ENCODE measurements around the gene ENKUR. TPM values are rescaled to one million over a fixed set of nuclear protein-coding genes. Genes with fewer than 3 reads are reported as not detected.

Gene ENKUR
- total and polyA plus RNA-seq, 2 experiments from 2014 or later = 0.44 TPM; not detected in 1

GRCh38 chr10:25028711-25029110, 12.8 kb upstream of the ENKUR start:
- no peak overlapping the region for H3K4me2 ChIP-seq
- H3K36me3 ChIP-seq (ENCODE audit: insufficient read depth) = no peaks in the 10 kb centered on the region
- H3K27me3 ChIP-seq (ENCODE audit: insufficient read depth) = no peaks in the 10 kb centered on the region
- no peaks in the 10 kb centered on the region for H3K79me2 ChIP-seq (replicated peaks; ENCODE audit: insufficient read depth)
- H3F3A ChIP-seq (replicated peaks; ENCODE audit: low read depth) = no peaks in the 10 kb centered on the region
- H2AFZ ChIP-seq = no peak overlapping the region
- DNase-seq (ENCODE audit: low spot score) (no peak), ATAC-seq (no peak)
- no peaks in the 10 kb centered on the region for H3K36me3 Mint-ChIP-seq (ENCODE audit: low read depth)
- no peaks in the 10 kb centered on the region for H4K20me1 ChIP-seq (replicated peaks; ENCODE audit: insufficient read depth)
- no peaks in the 10 kb centered on the region for H3K27me3 Mint-ChIP-seq (ENCODE audit: insufficient read depth, low read depth, poor library complexity)
- H3K27ac ChIP-seq (ENCODE audit: low read depth) = no peak overlapping the region
- no peaks in the 10 kb centered on the region for H3K9me3 Mint-ChIP-seq
- no peak overlapping the region for H3K4me3 Mint-ChIP-seq
- no peak overlapping the region for H3K27ac Mint-ChIP-seq
- TF ChIP-seq NANOG (IDR thresholded peaks at IDR 0.05; ENCODE audit: borderline replicate concordance) = no peak
- TF ChIP-seq, protein P1, sequence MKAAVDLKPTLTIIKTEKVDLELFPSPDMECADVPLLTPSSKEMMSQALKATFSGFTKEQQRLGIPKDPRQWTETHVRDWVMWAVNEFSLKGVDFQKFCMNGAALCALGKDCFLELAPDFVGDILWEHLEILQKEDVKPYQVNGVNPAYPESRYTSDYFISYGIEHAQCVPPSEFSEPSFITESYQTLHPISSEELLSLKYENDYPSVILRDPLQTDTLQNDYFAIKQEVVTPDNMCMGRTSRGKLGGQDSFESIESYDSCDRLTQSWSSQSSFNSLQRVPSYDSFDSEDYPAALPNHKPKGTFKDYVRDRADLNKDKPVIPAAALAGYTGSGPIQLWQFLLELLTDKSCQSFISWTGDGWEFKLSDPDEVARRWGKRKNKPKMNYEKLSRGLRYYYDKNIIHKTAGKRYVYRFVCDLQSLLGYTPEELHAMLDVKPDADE (IDR thresholded peaks at IDR 0.05) = no peak
- TF ChIP-seq STAT1 (IDR thresholded peaks at IDR 0.05; ENCODE audit: unreplicated experiment) = no peak
- no peak for TF ChIP-seq POLR2AphosphoS5 (IDR thresholded peaks at IDR 0.05; ENCODE audit: low read depth)
- TF ChIP-seq, protein P2, sequence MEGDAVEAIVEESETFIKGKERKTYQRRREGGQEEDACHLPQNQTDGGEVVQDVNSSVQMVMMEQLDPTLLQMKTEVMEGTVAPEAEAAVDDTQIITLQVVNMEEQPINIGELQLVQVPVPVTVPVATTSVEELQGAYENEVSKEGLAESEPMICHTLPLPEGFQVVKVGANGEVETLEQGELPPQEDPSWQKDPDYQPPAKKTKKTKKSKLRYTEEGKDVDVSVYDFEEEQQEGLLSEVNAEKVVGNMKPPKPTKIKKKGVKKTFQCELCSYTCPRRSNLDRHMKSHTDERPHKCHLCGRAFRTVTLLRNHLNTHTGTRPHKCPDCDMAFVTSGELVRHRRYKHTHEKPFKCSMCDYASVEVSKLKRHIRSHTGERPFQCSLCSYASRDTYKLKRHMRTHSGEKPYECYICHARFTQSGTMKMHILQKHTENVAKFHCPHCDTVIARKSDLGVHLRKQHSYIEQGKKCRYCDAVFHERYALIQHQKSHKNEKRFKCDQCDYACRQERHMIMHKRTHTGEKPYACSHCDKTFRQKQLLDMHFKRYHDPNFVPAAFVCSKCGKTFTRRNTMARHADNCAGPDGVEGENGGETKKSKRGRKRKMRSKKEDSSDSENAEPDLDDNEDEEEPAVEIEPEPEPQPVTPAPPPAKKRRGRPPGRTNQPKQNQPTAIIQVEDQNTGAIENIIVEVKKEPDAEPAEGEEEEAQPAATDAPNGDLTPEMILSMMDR (conservative IDR thresholded peaks at IDR 0.05; ENCODE audit: low read depth in 2 of 2) = no peak
- TF ChIP-seq EZH2phosphoT487 (IDR thresholded peaks at IDR 0.05; ENCODE audit: unreplicated experiment) = no peak
- TF ChIP-seq, protein P3, sequence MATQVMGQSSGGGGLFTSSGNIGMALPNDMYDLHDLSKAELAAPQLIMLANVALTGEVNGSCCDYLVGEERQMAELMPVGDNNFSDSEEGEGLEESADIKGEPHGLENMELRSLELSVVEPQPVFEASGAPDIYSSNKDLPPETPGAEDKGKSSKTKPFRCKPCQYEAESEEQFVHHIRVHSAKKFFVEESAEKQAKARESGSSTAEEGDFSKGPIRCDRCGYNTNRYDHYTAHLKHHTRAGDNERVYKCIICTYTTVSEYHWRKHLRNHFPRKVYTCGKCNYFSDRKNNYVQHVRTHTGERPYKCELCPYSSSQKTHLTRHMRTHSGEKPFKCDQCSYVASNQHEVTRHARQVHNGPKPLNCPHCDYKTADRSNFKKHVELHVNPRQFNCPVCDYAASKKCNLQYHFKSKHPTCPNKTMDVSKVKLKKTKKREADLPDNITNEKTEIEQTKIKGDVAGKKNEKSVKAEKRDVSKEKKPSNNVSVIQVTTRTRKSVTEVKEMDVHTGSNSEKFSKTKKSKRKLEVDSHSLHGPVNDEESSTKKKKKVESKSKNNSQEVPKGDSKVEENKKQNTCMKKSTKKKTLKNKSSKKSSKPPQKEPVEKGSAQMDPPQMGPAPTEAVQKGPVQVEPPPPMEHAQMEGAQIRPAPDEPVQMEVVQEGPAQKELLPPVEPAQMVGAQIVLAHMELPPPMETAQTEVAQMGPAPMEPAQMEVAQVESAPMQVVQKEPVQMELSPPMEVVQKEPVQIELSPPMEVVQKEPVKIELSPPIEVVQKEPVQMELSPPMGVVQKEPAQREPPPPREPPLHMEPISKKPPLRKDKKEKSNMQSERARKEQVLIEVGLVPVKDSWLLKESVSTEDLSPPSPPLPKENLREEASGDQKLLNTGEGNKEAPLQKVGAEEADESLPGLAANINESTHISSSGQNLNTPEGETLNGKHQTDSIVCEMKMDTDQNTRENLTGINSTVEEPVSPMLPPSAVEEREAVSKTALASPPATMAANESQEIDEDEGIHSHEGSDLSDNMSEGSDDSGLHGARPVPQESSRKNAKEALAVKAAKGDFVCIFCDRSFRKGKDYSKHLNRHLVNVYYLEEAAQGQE (IDR thresholded peaks at IDR 0.05; ENCODE audit: unreplicated experiment) = no peak
- no peak for TF ChIP-seq EZH2 (IDR thresholded peaks at IDR 0.05; ENCODE audit: low read depth, unreplicated experiment)
- no peak for TF ChIP-seq CREB1 (CRISPR knock-in tag; IDR thresholded peaks at IDR 0.05; ENCODE audit: low read depth)
- no peaks in the 10 kb centered on the region for H3K9me2 ChIP-seq (ENCODE audit: insufficient read depth)
- H3K4me1 Mint-ChIP-seq = no peaks in the 10 kb centered on the region
- H3K4me1 ChIP-seq (ENCODE audit: insufficient read depth) = no peaks in the 10 kb centered on the region
- H3K4me3 ChIP-seq = no peak overlapping the region

DNA sequence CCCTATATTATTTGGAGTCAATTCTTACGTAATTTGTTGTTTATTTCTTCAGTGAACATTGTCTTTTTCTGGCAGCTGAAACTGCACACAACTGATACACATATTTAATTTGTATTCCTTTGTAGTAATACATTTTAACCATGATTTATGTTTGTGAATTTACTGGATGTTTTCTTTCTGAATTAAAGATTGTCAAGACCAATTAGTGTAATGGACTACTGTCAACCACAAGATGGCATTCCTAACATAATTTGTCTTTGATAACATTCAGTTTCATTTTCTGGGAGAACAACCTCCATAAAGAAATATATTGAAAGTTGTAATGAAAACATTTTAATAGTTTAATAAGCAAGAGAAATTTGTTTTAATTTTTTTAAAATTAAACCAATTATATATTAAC, 10.5 kb upstream of the ENKUR start:
- ATAC-seq (no peak), DNase-seq (ENCODE audit: low spot score) (no peak)
- H4K20me1 ChIP-seq (replicated peaks; ENCODE audit: insufficient read depth) = no peaks in the 10 kb centered on the region
- no peak overlapping the region for H3K27ac ChIP-seq (ENCODE audit: low read depth)
- no peaks in the 10 kb centered on the region for H3K27me3 ChIP-seq (ENCODE audit: insufficient read depth)
- no peaks in the 10 kb centered on the region for H3K4me1 ChIP-seq (ENCODE audit: insufficient read depth)
- Mint-ChIP-seq H3K36me3 (ENCODE audit: low read depth) (no peaks in the 10 kb centered on the region), H3K27me3 (ENCODE audit: insufficient read depth, low read depth, poor library complexity) (no peaks in the 10 kb centered on the region), H3K4me1 (no peaks in the 10 kb centered on the region), H3K4me3 (no peak overlapping the region), H3K9me3 (no peaks in the 10 kb centered on the region), H3K27ac (no peak overlapping the region)
- H3K4me2 ChIP-seq = no peak overlapping the region
- no peak overlapping the region for H2AFZ ChIP-seq
- H3K4me3 ChIP-seq = no peak overlapping the region
- no peak for TF ChIP-seq EZH2phosphoT487 (IDR thresholded peaks at IDR 0.05; ENCODE audit: unreplicated experiment)
- no peak for TF ChIP-seq NANOG (IDR thresholded peaks at IDR 0.05; ENCODE audit: borderline replicate concordance)
- no peak for TF ChIP-seq CREB1 (CRISPR knock-in tag; IDR thresholded peaks at IDR 0.05; ENCODE audit: low read depth)
- TF ChIP-seq, protein P2 (conservative IDR thresholded peaks at IDR 0.05; ENCODE audit: low read depth in 2 of 2) = no peak; a peak in 2 of 4 replicates
- no peaks in the 10 kb centered on the region for H3K9me2 ChIP-seq (ENCODE audit: insufficient read depth)
- no peaks in the 10 kb centered on the region for H3K36me3 ChIP-seq (ENCODE audit: insufficient read depth)
- H3F3A ChIP-seq (replicated peaks; ENCODE audit: low read depth) = no peaks in the 10 kb centered on the region
- H3K79me2 ChIP-seq (replicated peaks; ENCODE audit: insufficient read depth) = no peaks in the 10 kb centered on the region

All from GM23338 (cell line).